RWPE2 (cell line): ENCODE measurements around the gene ANP32B.
A peak's percentile ranks its signal among the peaks of the same experiment; 100 is the strongest.

Experiments used
- ATAC-seq: fragments of 200-7000 bp; cut with Tn5 transposase; 3 replicates; pipeline ENCODE4 v1.9.1; 2021; ENCODE audit warnings: low read depth
- DNase-seq: peaks from one replicate; pipeline ENCODE4 v3.0.0-alpha.2; 2020; ENCODE audit warnings: low spot score
- H3K27ac ChIP-seq: fragments of 450-650 bp; 2 replicates; pipeline ENCODE4 v1.5.1; 2017; ENCODE audit warnings: mild to moderate bottlenecking; ENCODE audit not compliant: poor library complexity, severe bottlenecking
- H3K27me3 ChIP-seq: fragments of 250-450 bp; sonication (Bioruptor Pico); 2 replicates; pipeline ENCODE4 v1.5.1; 2021; ENCODE audit warnings: mild to moderate bottlenecking, moderate library complexity; ENCODE audit not compliant: insufficient read depth, poor library complexity, severe bottlenecking
- H3K36me3 ChIP-seq: fragments of 250-450 bp; sonication (Bioruptor Pico); 2 replicates; pipeline ENCODE4 v1.5.1; 2020; ENCODE audit warnings: low read depth, mild to moderate bottlenecking, moderate library complexity
- H3K4me1 ChIP-seq: fragments of 250-450 bp; sonication (Bioruptor Pico); 2 replicates; pipeline ENCODE4 v1.5.1; 2021; ENCODE audit warnings: mild to moderate bottlenecking, moderate library complexity; ENCODE audit not compliant: insufficient read depth, poor library complexity, severe bottlenecking
- H3K4me3 ChIP-seq: fragments of 250-450 bp; sonication (Bioruptor Pico); 2 replicates; pipeline ENCODE4 v1.5.1; 2021; ENCODE audit warnings: mild to moderate bottlenecking, moderate library complexity; ENCODE audit not compliant: severe bottlenecking
- H3K9me3 ChIP-seq: fragments of 250-450 bp; sonication (Bioruptor Pico); 2 replicates; pipeline ENCODE4 v1.5.1; 2021; ENCODE audit warnings: mild to moderate bottlenecking, moderate library complexity; ENCODE audit not compliant: severe bottlenecking
- CTCF ChIP-seq: fragments of 450-650 bp; IDR thresholded peaks from one replicate; pipeline ENCODE4 v1.5.1; 2017; ENCODE audit warnings: mild to moderate bottlenecking, moderate library complexity; ENCODE audit not compliant: poor library complexity, severe bottlenecking

ANP32B gene

GRCh38 chr9:98056269-98057137 is 73.4 kb downstream of the ANP32B start, which contains the start of gene NANS:
NANS (plus strand) TSS chr9:98056732; CDS start chr9:98056809, 77 bp downstream.
- H3K4me3 ChIP-seq: peak within 1 kb of the TSS; percentile 84
- peak; percentile 93 for ATAC-seq
- TF ChIP-seq CTCF: no peak
- H3K36me3 ChIP-seq: peaks cover 20% of the 10 kb centered on the region
- peaks cover 6% of the 10 kb centered on the region for H3K4me1 ChIP-seq
- H3K27ac ChIP-seq: peak within 1 kb of the TSS; percentile 48
- peak; percentile 93 for DNase-seq
- no peaks in the 10 kb centered on the region for H3K9me3 ChIP-seq
- H3K27me3 ChIP-seq: no peaks in the 10 kb centered on the region

DNA sequence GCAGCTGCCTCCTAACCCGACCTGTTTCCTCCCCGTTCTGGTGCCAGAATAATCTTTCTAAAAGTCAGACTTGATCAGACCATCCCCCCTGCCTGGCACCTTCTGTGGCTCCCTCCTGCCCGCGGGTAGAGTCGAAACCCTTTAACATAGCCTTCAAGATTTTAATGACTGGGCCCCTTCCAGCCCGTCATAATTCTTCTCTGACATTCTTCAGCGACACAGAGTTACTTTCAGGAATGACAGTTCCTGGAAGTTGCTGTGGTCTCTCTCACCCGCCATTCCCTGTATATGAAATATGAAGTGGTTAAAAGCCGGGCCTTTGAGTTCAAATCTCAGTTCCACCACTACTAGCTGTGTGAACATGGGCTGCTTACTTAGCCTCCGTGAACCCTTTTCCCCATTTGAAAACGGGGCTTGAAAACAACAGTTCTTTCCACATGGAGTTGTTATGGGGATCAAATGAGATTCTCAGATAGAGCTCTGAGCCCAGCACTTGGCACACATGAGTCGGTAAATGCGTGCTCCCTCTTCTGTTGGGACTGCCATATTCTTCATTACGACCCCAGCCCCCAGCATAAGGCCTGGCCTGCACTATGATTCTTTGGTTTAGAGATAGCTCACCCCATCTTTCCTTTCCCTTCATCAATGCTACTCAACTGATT is 74.1 kb downstream of the ANP32B start:
- DNase-seq: no peak
- Histone ChIP-seq H3K27ac (peak overlapping the region; percentile 48), H3K36me3 (peaks cover 27% of the 10 kb centered on the region), H3K4me3 (peak overlapping the region; percentile 84), H3K27me3 (no peaks in the 10 kb centered on the region), H3K9me3 (no peaks in the 10 kb centered on the region), H3K4me1 (peaks cover 6% of the 10 kb centered on the region)
- no peak for TF ChIP-seq CTCF
- ATAC-seq: no peak

GRCh38 chr9:98062161-98062560 is 79.0 kb downstream of the ANP32B start:
- Histone ChIP-seq H3K4me1 (peaks cover 6% of the 10 kb centered on the region), H3K9me3 (no peaks in the 10 kb centered on the region), H3K4me3 (no peak overlapping the region), H3K27me3 (no peaks in the 10 kb centered on the region), H3K27ac (no peak overlapping the region), H3K36me3 (peaks cover 71% of the 10 kb centered on the region)
- TF ChIP-seq CTCF: no peak
- DNase-seq (no peak), ATAC-seq (no peak)

GRCh38 chr9:98064623-98065392 is 81.7 kb downstream of the ANP32B start:
- Histone ChIP-seq H3K4me1 (no peaks in the 10 kb centered on the region), H3K9me3 (no peaks in the 10 kb centered on the region), H3K36me3 (peaks cover 82% of the 10 kb centered on the region), H3K27me3 (no peaks in the 10 kb centered on the region), H3K4me3 (no peak overlapping the region), H3K27ac (no peak overlapping the region)
- no peak for DNase-seq
- no peak for ATAC-seq
- TF ChIP-seq CTCF: no peak
